Measurements from ENCODE around the gene HDAC4.

Gene HDAC4

GRCh38 chr2:239312081-239312511 lies 88.7 kb downstream of the HDAC4 start:
- no peak overlapping the region for H3K27ac ChIP-seq
- no peaks in the 10 kb centered on the region for H3K36me3 ChIP-seq (replicated peaks)
- H3K4me3 ChIP-seq (ENCODE audit: low read depth, low read length) = no peak overlapping the region
- in situ Hi-C loops (cut with HindIII; ENCODE audit: low pct_ligation_motif_present, low sequenced_read_pairs) = no loop called here
- DNase-seq = no peak
- TF ChIP-seq CTCF (IDR thresholded peaks at IDR 0.05; ENCODE audit: low read depth, low read length, missing control alignments) = no peak
- no peaks in the 10 kb centered on the region for H3K27me3 ChIP-seq (replicated peaks)

- no peak overlapping the region for H3K27ac ChIP-seq
- no peaks in the 10 kb centered on the region for H3K27me3 ChIP-seq (replicated peaks)
- no peak overlapping the region for H3K4me3 ChIP-seq (ENCODE audit: low read depth, low read length)
- no peaks in the 10 kb centered on the region for H3K36me3 ChIP-seq (replicated peaks)
- DNase-seq = no peak
- in situ Hi-C loops (cut with HindIII; ENCODE audit: low pct_ligation_motif_present, low sequenced_read_pairs) = no loop called here
- no peak for TF ChIP-seq CTCF (IDR thresholded peaks at IDR 0.05; ENCODE audit: low read depth, low read length, missing control alignments)
These were observed 89.4 kb downstream of the HDAC4 start for GRCh38 chr2:239311132-239312040.

- H3K4me3 ChIP-seq (ENCODE audit: low read depth, low read length) = no peak overlapping the region
- no peaks in the 10 kb centered on the region for H3K27me3 ChIP-seq (replicated peaks)
- H3K27ac ChIP-seq = no peak overlapping the region
- in situ Hi-C loops (cut with HindIII; ENCODE audit: low pct_ligation_motif_present, low sequenced_read_pairs) = no loop called here
- TF ChIP-seq CTCF (IDR thresholded peaks at IDR 0.05; ENCODE audit: low read depth, low read length, missing control alignments) = no peak
- no peak for DNase-seq
- no peaks in the 10 kb centered on the region for H3K36me3 ChIP-seq (replicated peaks)
These were observed 90.3 kb downstream of the HDAC4 start for GRCh38 chr2:239310401-239311061.

GRCh38 chr2:239309398-239310245 lies 91.2 kb downstream of the HDAC4 start:
- no peaks in the 10 kb centered on the region for H3K27me3 ChIP-seq (replicated peaks)
- in situ Hi-C loops (cut with HindIII; ENCODE audit: low pct_ligation_motif_present, low sequenced_read_pairs) = no loop called here
- H3K36me3 ChIP-seq (replicated peaks) = no peaks in the 10 kb centered on the region
- DNase-seq = no peak
- no peak for TF ChIP-seq CTCF (IDR thresholded peaks at IDR 0.05; ENCODE audit: low read depth, low read length, missing control alignments)
- no peak overlapping the region for H3K27ac ChIP-seq
- H3K4me3 ChIP-seq (ENCODE audit: low read depth, low read length) = no peak overlapping the region

GRCh38 chr2:239308661-239309397 lies 92.0 kb downstream of the HDAC4 start:
- H3K27ac ChIP-seq = peak overlapping the region; percentile 3
- H3K4me3 ChIP-seq (ENCODE audit: low read depth, low read length) = peak overlapping the region; percentile 6
- H3K36me3 ChIP-seq (replicated peaks) = no peaks in the 10 kb centered on the region
- peak; percentile 12 for TF ChIP-seq CTCF (IDR thresholded peaks at IDR 0.05; ENCODE audit: low read depth, low read length, missing control alignments)
- in situ Hi-C loops (cut with HindIII; ENCODE audit: low pct_ligation_motif_present, low sequenced_read_pairs) = no loop called here
- H3K27me3 ChIP-seq (replicated peaks) = no peaks in the 10 kb centered on the region
- peak; percentile 52 for DNase-seq
